GM19455 (cell line): ENCODE measurements around the gene H2BK1.
A peak's percentile ranks its signal among the peaks of the same experiment; 100 is the strongest.

Experiments
- ATAC-seq: cut with Tn5 transposase; IDR thresholded peaks from one replicate; pipeline ENCODE4 v1.9.1; 2021; ENCODE audit not compliant: unreplicated experiment

H2BK1 gene

DNA sequence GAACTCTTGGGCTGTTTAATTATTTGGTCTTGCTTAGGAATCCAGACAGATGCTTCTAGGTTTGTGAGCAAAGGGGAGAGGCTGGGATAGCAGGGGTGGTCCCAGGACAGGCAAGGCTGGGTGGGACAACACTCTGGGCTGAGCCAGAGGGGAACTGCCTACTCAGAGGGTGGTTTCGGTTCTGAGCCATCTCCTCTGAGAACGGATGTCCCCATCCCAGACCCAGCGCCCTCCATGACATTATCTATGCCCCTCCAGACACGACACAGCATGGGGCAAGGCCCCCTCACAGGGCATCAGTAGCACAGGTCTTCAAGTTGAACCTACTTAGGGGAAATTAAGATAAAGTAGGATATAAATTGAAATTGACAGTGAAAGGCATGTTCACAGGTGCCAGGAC, 30.3 kb downstream of the H2BK1 start:
- ATAC-seq: no peak

DNA sequence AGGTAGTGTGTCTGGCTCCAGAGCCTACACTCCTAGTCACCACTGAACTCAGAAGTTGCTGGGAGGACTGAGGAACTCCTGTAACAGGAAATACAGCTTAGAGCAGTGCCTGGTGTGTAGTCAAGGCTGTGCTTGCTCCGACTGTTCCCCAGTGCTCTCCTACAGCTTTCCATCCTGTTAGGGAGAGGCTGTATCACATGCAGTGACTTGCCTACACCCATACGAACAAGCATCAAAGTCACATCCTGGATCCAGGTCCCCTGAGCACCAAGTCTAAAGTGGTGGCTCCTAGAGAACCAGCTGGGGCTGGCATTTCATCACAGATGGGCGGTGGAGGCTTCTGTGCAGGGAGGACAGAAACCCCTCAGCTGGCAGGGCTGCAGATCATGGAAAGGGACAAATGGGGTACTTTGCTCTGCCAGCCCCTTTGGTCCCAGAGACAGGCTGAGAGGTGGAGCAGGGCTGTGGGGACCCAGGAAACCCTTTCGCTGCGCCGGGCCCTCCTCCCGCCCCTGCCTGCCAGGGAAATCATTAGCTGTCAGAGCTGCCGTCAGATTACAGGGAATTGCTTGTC, 30.9 kb downstream of the H2BK1 start:
- ATAC-seq: no peak

GRCh38 chr7:151178831-151179230, 31.5 kb downstream of the H2BK1 start:
- ATAC-seq: no peak

- ATAC-seq: no peak
Observed at GRCh38 chr7:151178236-151178635, 32.1 kb downstream of the H2BK1 start.

- ATAC-seq: no peak
Observed at GRCh38 chr7:151177310-151177709, 33.0 kb downstream of the H2BK1 start.

- ATAC-seq: no peak
Observed at GRCh38 chr7:151176401-151176800, 33.9 kb downstream of the H2BK1 start.

DNA sequence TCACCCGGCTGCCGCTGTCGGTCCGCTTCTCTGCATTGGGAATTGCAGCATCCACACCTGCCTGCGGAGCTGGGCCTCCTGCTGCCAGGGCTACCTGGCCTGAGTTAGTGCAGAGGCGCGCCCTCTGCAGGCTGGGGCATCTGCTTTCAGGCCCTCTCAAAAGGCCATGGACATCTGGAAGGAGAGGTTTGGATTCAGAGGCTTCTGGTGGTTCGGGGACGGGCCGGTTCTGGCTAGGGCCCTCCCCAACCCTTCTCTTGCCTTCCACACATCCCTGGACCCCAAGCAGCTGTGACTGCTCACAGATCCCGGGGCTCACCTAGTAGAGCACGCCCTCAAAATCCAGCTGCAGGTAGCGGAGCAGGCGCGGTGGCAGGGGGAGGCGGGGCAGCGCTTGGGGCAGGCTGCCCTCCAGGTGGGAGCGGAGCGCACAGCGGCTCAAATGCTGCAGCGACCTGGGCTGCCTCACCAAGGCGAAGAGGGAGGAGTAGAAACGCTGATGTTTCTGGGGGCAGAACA, 34.4 kb downstream of the H2BK1 start:
- ATAC-seq: no peak

DNA sequence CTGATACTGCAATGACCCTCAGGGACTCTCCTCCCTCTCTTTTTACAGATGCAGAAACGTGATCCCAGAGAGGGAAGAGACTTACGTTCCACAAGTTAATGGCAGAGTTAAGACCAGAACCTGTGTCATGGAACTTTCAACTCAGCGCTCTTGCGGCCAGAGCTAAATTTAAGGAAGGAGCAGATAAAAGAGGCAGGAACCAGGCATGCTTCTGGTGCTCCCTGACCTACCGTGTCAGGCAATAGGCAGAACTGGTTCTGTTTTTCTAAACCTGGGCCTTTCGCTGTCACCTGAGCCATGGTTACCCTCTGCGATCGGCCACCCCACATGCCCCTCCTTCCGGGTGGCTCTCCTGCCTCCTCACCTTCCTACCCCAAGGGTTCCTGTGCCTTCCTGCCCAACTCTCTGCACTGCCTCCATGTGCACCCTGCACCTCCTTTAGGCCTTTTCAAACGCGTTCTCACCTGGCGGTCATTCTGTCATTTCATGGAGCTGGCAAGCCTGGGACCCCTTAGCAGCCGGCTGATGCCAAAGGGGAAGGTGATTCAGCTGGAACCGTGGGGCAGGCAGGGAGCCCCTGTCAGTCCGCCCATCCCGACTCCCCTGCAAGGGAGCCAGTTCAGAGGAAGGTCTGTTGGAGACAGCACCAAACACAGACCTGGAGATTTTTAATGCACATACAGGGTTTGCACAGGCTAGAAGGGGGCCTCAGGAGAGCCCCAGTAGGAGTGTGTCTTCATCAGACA, 35.1 kb downstream of the H2BK1 start:
- ATAC-seq: no peak

GRCh38 chr7:151174246-151175046, 35.8 kb downstream of the H2BK1 start:
- no peak for ATAC-seq

DNA sequence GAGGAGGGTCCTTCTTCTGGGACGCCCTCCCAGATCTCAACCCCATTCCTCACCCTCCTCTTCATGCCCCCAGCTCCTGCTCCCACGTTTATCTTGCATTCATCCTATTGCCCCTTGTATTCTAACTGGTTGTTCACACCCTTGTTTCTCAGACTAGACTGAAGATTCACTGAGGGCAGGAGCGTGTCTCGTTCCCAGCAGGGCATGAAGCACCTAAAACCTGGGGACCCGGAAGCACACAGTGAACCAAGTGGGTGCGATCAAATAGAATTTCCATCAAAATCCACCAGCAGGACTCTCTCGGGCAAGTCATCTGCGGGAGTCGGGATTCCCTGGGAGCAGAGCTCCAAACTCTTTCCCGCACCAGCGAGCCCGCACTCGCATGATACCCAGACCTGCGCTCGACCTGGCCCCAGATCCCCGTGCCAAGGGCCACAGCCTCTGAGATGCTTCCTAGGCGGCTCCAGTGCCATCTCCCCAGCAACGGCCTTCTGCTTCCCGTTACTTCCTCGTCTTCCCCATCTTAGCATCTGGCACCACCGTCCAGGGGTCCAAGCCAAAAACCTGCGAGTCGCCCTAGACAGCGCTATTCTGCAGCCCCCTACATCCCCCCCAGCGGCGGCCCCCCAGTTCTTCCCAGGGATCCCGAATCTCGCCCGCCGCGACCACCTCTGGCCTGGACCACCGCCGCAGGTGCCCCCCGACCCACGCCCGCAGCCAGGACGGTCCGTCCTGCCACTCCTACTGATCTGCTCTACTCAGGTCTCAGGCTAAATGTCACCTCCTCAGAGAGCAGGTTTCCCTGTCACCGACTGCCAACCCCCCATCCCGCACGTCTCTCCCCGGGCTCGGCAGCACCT, 36.7 kb downstream of the H2BK1 start:
- ATAC-seq: no peak

DNA sequence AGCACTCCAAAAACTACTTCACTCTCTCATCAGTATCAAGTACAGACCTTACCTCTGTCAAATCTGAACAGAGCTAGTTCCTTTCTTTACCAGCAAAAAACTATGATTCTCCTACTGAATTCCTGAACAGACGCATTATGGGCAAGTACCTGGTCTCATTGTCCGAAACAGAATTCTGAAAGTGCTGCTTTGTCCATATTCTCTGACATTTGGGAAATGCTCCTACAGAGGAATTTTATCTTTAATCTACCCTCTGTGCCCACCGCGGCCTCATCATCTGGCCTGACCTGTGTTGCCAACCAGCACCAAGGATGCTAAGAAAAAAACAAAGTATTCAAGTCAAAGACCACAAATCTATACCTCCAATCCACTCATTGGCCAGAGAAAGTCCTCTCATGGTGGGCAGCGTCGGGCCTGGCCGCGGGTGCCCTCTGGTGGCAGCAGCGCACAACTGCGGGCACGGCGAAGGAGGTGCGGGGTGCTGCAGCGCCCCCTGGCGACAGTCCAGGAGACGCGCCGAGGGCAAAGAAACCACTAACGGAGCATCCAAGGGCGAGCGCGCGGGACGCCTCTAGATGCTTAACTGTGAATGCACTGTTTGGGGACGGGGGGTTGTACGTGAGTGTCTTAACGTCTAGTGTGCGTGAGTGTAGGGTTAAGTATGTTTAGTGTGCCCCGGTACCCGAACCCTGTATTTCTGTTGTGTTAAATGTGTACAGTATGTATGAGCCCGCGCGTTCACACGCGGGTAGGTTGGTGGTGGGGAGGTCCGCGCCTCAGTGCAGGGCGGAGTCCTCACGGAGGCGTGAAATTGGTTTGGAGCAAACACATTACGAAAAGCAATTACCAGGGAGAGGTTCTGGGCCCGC, 37.8 kb downstream of the H2BK1 start:
- ATAC-seq: peak; percentile 64

- ATAC-seq: no peak
Observed at GRCh38 chr7:151168787-151169162, 41.5 kb downstream of the H2BK1 start.

- peak; percentile 56 for ATAC-seq
Observed at GRCh38 chr7:151168003-151168786, 42.1 kb downstream of the H2BK1 start.

- no peak for ATAC-seq
Observed at GRCh38 chr7:151167197-151167961, 42.9 kb downstream of the H2BK1 start, which contains the start of gene GBX1. TSS of gene GBX1 (minus strand) at chr7:151167694. CDS start at chr7:151167548, 146 bp downstream.

DNA sequence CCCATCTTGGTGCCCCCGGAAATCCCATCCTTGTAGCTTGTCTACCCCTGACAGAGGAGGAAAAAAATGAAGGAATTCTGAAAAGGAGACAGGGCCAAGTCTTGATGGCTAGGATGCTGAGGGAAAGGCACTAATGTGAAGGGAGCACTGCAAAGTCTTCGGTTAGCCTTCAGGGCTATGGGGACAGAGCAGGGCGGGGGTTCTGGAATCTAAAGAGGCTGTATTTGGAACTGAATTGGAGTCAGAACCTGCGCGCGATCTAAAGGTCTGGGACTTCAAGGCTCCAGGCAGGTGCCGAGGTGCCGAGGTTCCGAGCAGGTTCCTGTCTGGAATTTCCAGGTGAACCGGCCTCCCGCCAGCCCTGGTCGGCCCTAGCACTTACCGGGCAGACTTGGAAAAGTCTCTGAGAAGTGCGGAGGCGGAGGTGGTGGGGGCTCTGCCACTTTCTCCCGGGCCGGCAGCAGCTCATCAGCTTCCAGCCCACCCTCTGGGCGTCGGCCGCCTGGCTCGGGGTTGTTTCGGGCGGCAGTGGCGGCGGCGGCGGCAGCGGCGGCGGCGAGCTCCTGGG, 43.6 kb downstream of the H2BK1 start:
- ATAC-seq: no peak

GRCh38 chr7:151161757-151162156, 48.5 kb downstream of the H2BK1 start:
- ATAC-seq: no peak
